ENCODE results near the gene OR2M3.
"Not testable (repeated sequence)": the region's sequence is repeated elsewhere in the genome, so short reads cannot be mapped to it uniquely, and the experiment has no call there.

The OR2M3 gene, protein sequence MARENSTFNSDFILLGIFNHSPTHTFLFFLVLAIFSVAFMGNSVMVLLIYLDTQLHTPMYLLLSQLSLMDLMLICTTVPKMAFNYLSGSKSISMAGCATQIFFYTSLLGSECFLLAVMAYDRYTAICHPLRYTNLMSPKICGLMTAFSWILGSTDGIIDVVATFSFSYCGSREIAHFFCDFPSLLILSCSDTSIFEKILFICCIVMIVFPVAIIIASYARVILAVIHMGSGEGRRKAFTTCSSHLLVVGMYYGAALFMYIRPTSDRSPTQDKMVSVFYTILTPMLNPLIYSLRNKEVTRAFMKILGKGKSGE
- 0 reads per million in 2 donors for total RNA-seq

DNA sequence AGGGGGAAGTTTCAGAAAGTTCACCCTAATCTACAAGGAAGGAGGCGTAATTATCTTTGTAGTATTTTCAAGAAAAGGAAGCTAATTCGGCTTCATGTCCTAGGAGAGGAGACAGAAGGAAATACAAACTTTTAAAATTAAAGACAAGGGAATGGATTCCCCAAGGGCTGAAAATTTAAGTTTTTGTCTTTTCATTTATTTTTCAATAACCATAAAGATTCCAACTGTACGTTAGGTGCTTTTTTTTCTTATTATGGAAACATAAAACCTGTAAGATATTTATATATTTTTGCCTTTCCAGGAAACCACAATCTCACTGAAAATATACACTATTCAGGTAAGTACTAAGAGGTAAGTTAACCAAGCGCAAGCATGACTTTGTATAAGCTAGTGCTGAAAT is at the start of gene OR2M3:
TSS of gene OR2M3 (plus strand) at position 301 of the 400 bp plus-strand sequence. CDS start 5,803 bp downstream, outside the sequence.
- DNase-seq: no peak

DNA sequence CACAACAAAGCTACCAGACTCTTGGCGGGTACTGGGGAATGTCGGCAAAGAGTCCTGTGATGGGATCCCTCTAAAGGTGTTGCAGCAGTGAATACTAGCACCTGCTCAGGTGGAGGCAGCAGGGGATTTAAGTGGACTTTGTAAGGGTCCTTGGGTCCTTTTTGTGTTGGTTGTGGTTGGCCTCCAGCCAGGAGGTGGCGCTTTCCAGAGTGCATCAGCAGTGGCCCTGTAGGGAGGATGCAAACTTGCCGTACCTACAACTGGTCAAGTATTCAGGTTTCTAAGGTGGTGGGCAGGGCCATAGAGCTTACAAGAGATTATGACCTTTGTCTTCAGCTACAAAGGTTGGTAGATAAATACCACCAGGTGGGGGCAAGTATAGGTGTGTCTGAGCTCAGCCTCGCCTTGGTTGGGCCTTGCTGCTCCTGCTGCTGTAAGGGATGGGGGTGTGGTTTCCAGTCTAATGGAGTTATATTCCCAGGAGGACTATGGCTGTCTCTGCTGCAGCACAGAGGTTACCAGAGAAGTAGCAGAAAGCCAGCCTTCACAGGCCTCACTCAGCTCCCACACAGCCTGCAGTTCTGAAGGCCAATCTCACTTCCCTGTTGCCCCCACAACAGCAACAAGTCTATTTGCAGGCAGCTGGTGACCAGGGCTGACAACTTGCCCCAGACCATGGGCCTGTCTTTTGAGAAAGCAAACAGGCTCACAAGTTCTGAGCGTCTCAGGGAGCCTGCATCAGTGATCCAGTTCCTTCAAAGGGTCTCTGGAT is 44.8 kb upstream of the OR2M3 start:
- DNase-seq: no peak

DNA sequence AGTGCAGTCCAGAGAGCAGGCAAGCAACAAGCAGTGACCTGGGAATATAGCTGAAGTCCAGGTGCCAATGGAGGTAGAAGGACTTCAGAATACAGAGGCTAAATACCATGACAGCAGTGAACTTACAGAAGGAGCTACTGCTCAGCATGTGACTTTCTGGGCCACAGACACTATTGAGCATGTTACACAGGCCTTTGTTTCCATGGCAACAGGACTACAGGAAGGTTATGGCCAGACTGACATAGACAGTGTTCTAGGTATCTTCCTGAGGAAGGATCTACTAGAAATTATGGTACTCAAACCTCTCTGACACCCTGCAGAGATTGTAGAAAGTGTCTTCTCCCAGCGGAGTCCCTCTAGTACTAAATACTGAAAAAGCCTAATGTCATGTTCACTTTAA is 41.1 kb upstream of the OR2M3 start:
- DNase-seq: no peak

DNA sequence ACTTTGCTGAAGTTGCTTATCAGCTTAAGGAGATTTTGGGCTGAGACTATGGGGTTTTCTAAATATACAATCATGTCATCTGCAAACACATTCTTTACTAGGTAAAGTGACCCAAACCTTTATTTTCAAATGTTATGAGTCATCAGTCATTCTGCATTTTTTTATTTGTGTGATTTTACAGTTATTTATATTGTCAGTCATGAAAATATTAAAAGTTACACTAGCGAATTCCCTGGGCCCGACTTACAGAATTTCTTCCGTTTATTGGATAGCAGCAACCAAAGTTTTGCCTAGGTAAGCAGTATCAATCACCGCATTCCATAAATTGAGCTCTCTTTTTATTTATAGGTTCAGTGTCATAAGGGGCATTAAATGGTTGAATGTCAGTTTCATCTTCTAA is 38.3 kb upstream of the OR2M3 start:
- DNase-seq: no peak

DNA sequence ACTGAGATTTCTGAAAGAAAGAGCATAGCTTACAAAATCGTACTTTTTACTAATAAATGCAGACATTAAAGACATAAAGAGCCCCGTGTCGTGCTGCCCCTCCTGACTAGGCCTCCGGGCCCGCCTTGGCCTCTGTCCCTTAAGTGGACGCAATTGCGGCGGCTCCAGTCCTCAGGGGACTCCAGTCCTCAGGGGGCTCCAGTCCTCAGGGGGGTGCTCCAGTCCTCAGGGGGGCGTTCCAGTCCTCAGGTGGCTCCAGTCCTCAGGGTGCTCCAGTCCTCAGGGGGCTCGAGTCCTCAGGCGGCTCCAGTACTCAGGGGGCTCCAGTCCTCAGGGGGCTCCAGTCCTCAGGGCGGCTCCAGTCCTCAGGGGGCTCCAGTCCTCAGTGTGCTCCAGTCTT is 33.0 kb upstream of the OR2M3 start:
- no peak for DNase-seq

DNA sequence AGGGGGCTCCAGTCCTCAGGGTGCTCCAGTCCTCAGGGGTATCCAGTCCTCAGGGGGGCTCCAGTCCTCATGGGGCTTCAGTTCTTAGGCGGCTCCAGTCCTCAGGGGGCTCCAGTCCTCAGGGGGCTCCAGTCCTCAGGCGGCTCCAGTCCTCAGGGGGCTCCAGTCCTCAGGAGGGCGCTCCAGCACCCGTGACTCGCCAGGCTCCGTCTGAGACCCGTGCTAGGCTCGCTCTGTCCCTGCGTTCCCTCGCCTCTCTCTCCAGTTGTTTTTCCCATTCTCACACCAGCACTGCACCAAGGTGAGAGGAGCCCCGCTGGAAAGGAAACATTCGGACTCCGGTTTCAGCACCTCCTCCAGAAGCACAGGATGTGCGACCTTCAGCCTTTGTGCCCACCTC is 31.9 kb upstream of the OR2M3 start:
- no peak for DNase-seq

DNA sequence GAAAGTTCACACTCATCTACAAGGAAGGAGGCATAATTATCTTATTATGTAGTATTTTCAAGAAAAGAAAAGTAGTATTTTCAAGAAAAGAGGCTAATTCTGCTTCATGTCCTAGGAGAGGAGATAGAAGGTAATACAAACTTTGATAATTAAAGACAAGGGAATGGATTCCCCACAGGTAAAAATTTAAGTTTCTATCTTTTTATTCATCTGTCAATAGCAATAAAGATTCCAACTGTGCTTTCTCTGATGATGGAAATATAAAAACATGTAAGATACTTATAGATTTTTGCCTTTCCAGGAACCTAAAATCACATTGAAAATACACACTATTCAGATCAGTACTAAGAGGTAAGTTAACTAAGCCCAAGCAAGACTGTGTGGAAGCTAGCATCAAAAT is 22.5 kb upstream of the OR2M3 start, which contains the start of gene OR2M2:
TSS of gene OR2M2 (plus strand) at position 301 of the 400 bp plus-strand sequence. CDS start 5,165 bp downstream, outside the sequence.
- DNase-seq: no peak

DNA sequence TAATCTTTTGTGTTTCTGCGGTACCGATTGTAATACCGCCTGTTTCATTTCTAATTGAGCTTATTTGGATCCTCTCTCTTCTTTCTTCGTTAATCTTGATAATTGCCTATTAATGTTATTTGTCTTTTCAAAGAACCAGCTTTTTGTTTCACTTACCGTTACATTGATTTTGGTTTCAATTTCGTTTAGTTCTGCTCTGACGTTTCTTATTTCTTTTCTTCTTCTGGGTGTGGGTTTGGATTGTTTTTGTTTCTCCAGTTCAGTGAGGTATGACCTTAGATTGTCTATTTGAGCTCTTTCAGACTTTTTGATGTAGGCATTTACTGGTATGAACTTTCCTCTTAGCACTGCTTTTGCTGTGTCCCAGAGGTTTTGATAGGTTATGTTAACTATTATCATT is 13.1 kb upstream of the OR2M3 start:
- no peak for DNase-seq

DNA sequence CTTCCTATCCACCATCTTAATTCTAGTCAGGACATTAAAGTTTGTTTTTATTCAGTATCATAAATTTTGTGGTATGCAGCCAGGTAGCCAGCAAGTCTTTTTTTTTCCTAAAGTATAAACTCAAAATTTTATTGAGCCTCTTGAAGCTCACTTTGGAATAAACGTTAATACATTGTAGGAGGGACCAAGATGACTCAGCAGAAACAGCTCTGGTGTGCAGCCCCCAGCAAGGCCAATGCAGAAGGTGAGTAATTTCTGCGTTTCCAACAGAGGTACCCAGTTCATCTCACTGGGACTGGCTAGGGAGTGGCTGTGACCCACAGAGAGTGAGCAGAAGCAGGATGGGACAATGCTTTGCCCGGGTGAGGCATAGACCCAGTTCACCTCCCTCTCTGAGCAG is 9.7 kb upstream of the OR2M3 start:
- DNase-seq: no peak

DNA sequence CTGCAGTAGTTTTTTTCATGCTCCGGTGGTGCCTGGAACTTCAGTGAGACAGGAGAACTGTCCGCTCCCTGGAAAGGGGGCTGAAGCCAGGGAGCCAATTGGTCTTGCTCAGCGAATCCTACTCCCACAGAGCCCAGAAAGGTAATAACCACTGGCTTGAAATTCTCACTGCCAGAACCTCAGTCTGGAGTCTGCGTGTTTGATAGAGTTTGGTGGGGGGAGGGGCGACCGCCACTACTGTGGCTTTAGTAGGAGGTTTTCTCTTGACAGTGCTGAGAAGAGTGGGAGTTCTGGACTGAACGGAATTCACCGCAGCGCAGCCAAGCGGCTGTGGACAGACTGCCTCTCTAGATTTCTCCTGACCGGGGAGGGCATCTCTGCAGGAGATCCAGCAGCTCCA is 8.0 kb upstream of the OR2M3 start:
- no peak for DNase-seq

DNA sequence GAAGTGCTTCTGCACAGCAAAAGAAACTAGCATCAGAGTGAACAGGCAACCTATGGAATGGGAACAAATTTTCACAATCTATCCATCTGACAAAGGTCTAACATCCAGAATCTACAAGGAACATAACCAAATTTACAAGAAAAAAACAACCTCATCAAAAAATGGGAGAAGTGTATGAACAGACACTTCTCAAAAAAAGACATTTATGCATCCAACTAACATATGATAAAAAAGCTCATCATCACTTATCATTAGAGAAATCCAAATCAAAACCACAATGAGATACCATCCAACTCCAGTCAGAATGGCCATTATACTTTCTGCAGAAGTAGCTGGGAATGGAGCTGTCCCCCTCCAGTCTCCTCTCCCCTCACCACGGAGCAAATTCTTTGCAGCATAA is 2.9 kb upstream of the OR2M3 start:
- no peak for DNase-seq

DNA sequence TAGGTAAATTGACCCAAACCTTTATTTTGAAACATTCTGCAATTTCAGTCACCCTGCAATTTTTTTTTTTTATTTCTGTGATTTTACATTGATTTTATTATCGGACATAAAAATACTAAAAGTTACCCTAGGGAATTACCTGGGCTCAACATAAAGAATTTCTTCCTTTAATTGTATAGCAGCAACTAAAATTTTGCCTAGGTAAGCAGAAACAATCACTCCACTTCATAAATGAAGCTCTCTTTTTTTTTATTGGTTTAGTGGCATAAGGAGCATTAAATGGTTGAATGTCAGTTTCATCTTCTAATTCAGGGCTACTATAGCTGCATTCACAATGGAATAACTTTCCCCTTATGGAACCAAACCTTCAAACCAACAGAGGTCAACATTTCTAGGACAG is 18.8 kb downstream of the OR2M3 start:
- no peak for DNase-seq

DNA sequence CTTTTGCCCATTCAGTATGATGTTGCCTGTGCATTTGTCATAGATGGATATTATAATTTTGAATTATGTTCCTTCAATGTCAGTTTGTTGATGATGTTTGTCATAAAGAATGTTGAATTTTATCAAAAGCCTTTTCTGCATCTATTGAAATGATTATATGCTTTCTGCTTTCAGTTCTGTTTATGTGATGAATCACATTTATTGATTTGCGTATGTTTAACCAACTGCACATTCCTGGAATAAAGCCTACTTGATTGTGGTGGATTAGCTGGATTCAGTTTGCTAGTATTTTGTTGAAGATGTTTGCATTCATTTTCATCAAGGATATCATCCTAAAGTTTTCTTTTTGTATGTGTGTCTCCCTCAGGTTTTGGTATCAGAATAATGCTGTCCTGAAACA is 28.5 kb downstream of the OR2M3 start:
- no peak for DNase-seq

DNA sequence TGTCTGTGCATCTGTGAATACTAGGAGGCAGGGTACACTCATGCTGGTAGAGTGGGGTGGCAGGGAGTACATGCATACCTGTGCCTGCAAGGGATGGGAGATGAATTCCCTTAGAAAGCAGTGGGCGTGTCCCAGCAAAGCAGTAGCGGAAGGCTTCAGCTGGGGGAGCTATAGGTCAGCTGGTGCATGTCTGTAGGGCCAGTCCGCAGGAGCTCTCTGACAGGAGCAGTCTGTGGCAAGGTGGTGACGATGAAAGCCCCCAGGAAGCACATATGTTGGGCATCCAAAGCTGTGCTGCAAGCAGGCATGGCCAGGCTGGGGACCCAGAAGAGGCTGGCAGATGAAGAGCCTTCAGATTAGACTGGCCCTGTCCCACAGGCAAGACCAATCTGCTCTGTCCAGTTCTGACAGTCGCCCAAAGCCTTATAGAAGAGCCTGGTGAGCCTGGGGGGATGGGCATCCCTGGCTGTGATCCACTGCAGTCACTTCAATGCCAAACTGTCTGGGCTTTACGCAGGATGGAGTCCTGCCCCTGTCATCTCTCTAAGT is 32.4 kb downstream of the OR2M3 start:
- no peak for DNase-seq

DNA sequence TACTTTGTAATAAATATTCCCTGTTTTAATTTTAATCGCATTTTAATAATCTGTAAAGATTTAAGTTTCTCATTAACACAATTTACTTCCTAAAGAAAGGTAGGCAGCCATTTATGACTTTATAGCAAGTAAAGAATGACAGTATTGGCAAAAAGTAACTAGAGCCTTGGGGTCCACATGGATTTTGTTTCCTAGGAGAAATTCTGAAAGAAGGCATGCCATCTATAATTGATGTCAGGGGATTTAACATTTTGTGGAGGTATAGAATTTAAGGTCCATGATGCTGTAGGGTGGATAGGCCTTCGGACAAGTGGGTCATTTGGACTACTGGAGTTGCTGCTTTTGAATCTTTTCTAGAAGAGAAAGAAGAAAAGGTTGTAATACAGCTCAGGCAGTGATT is 34.1 kb downstream of the OR2M3 start, which contains the start of gene OR2M4:
TSS of gene OR2M4 (plus strand) at position 301 of the 400 bp plus-strand sequence. CDS start 7,512 bp downstream, outside the sequence.
- no peak for DNase-seq

DNA sequence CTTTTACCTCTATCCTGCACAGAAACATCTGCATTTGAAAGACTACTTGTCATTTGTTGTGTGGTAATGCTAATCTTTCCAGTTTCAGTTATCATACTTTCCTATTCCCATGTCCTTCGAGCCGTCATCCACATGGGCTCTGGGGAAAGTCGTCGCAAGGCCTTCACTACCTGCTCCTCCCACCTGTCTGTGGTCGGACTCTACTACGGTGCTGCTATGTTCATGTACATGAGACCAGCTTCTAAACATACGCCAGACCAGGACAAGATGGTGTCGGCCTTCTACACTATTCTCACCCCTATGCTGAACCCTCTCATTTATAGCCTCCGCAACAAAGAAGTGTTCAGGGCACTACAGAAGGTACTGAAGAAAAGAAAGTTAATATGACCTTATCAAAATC is 42.4 kb downstream of the OR2M3 start:
- DNase-seq: no peak

DNA sequence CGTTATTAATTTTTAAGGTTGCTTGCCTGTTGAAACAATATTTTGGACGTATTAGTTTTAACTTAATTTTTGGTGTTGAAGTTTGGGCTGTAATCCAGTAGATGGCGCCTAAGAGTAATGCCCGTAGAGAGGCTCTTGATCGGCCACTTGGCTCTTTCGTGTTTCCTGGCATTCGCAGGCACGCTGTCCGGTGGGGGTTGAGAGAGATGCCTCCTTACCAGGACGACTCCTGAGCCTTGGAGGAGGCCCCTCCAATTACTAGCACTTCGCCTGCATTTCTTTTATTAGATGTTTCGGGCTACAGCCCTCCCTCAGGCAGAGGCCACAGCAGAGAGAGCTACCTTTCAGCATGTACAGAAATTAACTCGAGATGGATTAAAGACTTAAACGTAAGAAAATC is 46.1 kb downstream of the OR2M3 start:
- DNase-seq: no peak

DNA sequence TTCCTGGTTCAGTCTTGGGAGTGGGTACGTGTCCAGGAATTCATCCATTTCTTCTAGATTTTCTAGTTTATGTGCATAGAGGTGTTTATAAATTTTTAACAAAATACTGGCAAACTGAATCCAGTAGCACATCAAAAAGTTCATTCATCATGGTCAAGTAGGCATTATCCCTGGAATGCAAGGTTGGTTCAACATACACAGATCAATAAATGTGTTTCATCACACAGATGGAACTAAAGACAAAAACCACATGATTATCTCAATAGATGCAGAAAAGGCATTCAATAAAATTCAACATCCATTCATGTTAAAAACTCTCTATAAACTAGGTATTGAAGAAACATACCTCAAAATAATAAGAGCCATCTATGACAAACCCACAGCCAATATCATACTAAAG is 62.2 kb downstream of the OR2M3 start:
- DNase-seq: not testable (repeated sequence)
